Measurements from ENCODE around the gene RAB44.

Gene RAB44

DNA sequence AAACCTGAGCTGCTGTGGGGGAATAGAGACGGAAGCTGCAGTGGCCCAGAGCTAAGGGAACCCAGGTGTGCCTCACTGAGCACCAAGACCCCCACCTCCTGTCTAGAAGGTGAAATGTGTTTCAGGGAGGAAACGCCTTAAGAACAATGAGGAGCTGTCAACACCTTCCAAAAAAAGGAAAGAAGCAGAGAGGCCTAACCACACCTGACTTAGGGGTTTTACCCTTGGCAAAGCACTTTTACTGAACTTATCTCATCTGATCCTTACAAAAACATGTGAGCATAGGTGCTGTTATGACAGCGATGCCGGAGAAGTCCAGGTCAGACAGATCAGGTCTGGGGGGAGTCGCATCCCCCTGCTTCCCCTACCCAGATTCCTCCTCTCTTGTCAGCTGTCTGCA lies 35.2 kb upstream of the RAB44 start:
- no peak overlapping the region for H3K4me3 ChIP-seq (replicated peaks; ENCODE audit: low read depth, low read length)
- DNase-seq (ENCODE audit: extremely low read depth, low read depth) = no peak
- TF ChIP-seq, protein P1, sequence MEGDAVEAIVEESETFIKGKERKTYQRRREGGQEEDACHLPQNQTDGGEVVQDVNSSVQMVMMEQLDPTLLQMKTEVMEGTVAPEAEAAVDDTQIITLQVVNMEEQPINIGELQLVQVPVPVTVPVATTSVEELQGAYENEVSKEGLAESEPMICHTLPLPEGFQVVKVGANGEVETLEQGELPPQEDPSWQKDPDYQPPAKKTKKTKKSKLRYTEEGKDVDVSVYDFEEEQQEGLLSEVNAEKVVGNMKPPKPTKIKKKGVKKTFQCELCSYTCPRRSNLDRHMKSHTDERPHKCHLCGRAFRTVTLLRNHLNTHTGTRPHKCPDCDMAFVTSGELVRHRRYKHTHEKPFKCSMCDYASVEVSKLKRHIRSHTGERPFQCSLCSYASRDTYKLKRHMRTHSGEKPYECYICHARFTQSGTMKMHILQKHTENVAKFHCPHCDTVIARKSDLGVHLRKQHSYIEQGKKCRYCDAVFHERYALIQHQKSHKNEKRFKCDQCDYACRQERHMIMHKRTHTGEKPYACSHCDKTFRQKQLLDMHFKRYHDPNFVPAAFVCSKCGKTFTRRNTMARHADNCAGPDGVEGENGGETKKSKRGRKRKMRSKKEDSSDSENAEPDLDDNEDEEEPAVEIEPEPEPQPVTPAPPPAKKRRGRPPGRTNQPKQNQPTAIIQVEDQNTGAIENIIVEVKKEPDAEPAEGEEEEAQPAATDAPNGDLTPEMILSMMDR (IDR thresholded peaks at IDR 0.05; ENCODE audit: low read depth, low read length, missing control alignments) = no peak

DNA sequence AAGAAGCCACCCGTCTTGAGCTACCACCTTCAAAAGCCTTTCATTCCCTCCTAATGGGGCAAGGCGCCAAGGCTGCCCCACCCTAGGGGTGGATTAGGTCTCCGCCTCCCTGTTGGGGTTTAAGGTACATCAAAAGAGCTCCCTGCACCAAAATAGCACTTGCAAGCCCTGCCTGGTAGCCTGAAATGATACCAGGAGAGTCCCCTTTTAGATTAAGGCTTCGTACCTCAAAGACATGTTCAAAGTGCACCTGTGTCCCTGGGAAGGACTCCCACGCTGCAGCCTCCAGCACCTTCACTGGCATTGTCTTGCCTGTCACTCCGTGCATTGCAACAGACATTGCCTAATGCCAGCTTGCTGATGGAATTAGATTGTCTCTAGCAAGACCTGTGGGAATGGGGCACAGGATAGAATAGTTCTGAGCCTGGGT lies 34.8 kb upstream of the RAB44 start:
- DNase-seq (ENCODE audit: extremely low read depth, low read depth) = no peak
- TF ChIP-seq, protein P1 (IDR thresholded peaks at IDR 0.05; ENCODE audit: low read depth, low read length, missing control alignments) = no peak
- no peak overlapping the region for H3K4me3 ChIP-seq (replicated peaks; ENCODE audit: low read depth, low read length)

DNA sequence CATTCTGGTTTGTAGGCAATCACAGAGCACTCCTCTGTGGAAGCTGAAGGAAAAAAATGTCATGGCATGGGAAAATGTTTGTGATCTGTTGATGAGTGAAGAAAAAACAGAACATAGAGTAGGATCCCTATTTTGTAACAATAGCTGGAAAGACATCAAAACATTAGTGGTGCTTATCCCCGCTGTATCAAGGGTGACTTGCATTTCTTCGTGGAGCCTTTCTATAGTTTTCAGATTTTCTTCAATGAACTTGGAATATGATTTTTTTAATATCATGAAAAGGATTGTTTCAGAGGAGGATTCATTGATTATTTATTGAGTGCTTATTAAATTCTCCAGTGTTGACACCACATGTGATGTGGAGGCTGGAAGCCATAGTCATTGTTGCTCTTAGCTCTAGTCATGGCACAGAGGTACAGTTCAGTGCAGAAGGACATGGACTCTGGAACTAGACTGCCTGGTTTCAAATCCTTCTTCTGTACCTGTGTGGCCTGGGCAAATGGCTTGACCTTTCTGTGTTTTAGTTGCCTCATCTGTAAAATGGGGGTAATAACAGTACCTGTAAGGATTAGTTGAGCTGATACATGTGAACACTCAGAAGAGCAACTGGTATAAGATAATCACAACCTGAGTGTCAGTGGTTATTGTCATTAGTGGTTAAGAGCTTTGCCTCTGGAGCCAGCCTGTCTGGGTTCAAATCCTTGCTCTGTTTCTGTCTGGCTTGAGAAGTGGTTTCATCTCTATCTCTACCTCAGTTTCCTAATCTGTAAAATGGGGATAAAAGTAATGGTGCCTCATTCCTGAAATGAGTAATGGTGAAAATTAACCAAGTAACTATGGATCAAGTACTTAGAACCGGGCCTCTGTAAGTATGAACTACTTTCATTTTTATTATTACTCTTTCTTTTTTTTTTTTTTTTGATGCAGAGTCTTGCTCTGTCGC lies 33.9 kb upstream of the RAB44 start:
- TF ChIP-seq, protein P1 (IDR thresholded peaks at IDR 0.05; ENCODE audit: low read depth, low read length, missing control alignments) = no peak
- no peak overlapping the region for H3K4me3 ChIP-seq (replicated peaks; ENCODE audit: low read depth, low read length)
- no peak for DNase-seq (ENCODE audit: extremely low read depth, low read depth)

DNA sequence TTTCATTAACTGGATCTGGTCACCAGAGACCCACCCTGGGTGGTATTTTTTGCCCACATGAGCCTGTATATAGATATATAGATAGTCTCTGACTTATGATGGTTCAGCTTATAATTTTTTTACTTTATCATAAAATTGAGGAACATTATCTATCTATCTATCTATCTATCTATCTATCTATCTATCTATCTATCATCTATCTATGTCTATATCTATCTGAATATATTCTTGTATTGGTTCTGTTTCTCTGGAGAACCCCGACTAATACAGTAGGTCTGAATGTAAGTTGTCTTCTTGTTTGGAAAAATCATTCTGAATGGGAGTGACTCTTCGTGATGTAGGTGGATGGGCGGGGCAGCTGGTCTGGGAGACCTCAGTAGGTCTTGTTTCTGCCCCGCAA lies 32.4 kb upstream of the RAB44 start:
- no peak for DNase-seq (ENCODE audit: extremely low read depth, low read depth)
- TF ChIP-seq, protein P1 (IDR thresholded peaks at IDR 0.05; ENCODE audit: low read depth, low read length, missing control alignments) = no peak
- H3K4me3 ChIP-seq (replicated peaks; ENCODE audit: low read depth, low read length) = no peak overlapping the region

DNA sequence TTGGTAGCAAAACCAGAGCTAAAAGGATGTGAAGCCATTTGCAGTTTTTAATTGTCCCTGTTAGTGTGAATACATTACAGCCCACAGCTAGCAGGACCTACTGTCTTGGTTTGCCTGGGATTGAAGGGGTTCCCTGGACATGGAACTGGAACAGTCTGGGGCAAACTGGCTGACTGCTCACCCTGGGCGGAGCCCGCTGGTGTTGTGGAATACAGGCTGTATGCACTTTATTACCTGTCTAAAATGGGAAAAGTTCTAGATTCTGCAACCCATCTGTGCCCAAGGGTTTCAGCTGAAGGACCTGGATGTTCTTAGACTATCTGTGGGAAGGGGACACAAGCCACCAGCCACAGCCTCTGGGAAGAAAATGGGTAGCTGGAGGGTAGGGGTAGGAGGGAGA lies 31.3 kb upstream of the RAB44 start:
- TF ChIP-seq, protein P1 (IDR thresholded peaks at IDR 0.05; ENCODE audit: low read depth, low read length, missing control alignments) = no peak
- no peak overlapping the region for H3K4me3 ChIP-seq (replicated peaks; ENCODE audit: low read depth, low read length)
- DNase-seq (ENCODE audit: extremely low read depth, low read depth) = no peak

DNA sequence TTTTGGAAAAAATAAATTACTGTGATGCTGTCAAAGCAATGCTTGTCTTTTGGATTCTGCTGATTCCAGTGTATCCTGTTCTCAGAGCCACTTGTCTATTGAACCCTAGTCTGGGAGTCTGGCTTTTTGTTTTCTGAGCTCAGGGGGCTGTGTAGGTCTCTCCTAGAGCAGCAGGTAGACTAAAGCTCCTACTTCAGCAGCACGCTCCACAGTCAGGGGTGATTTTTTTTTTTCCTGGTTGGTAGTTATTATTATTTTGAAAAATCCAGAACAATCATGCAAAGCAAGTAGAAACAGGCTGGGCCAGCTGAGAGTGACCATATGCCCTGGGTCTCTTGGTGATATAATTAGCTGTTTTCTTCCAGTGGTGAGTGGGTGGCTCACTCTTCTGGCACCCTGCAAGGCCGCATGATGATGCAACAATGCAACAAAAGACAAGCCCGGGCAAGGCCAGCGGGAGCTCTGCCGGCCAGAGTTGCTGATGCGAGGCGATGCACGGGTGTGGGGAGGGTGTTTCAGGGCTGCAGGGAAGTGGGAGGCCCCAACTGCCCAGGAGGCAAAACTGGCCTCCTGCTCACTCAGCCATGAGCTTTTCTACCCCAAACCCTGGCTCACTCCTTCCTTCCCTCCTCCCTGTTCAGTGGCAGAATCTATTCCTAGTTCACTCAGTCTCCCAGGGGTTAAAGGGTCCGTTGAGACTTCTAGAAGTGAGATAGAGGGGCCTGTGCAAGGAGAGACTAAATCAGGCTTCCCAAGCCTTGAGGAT lies 30.6 kb upstream of the RAB44 start:
- DNase-seq (ENCODE audit: extremely low read depth, low read depth) = no peak
- TF ChIP-seq, protein P1 (IDR thresholded peaks at IDR 0.05; ENCODE audit: low read depth, low read length, missing control alignments) = no peak
- H3K4me3 ChIP-seq (replicated peaks; ENCODE audit: low read depth, low read length) = no peak overlapping the region

All from HFF-Myc (cell line).